Activated CD4-positive, alpha-beta memory T cell treated with anti-CD3 and anti-CD28 coated beads, Interleukin-2, amount 10 ng/mL, durations not matched to agents 7 days and 5 days (primary cell): ENCODE data around the gene SEC16A. TPM values are rescaled to one million over a fixed set of nuclear protein-coding genes. Genes with fewer than 3 reads are reported as not detected.

Experiments used
- CTCF ChIA-PET: fragments of 350-600 bp; sonication (Branson Sonifier 250); formaldehyde crosslinking; loops from one replicate; lab custom pipeline; 2021; ENCODE audit warnings: antibody characterized with exemption, inconsistent platforms; lab: Charles Lee
- POLR2A ChIA-PET: fragments of 350-600 bp; sonication (Branson Sonifier 250); formaldehyde crosslinking; loops from one replicate; lab custom pipeline; 2021; ENCODE audit warnings: antibody characterized with exemption; lab: Charles Lee
- DNase-seq: peaks from one replicate; pipeline ENCODE4 v3.0.0-alpha.2; 2020
- H3K27ac Mint-ChIP-seq: one replicate; pipeline ENCODE4 v1.8.0; 2021; ENCODE audit warnings: mild to moderate bottlenecking, mixed read lengths
- H3K27me3 Mint-ChIP-seq: one replicate; pipeline ENCODE4 v1.8.0; 2021; ENCODE audit warnings: mixed read lengths
- H3K36me3 Mint-ChIP-seq: one replicate; pipeline ENCODE4 v1.8.0; 2021; ENCODE audit warnings: low read depth, mixed read lengths
- H3K4me1 Mint-ChIP-seq: one replicate; pipeline ENCODE4 v1.8.0; 2021; ENCODE audit warnings: mixed read lengths
- H3K4me3 Mint-ChIP-seq: one replicate; pipeline ENCODE4 v1.8.0; 2021; ENCODE audit warnings: mild to moderate bottlenecking, mixed read lengths
- H3K9me3 Mint-ChIP-seq: one replicate; pipeline ENCODE4 v1.8.0; 2021; ENCODE audit warnings: mixed read lengths
- total RNA-seq, 2 experiments: library from RNA; stranded (reverse); gene quantifications; one replicate each; pipeline ENCODE4 v1.2.3, GENCODE V29; 2021

SEC16A gene, protein sequence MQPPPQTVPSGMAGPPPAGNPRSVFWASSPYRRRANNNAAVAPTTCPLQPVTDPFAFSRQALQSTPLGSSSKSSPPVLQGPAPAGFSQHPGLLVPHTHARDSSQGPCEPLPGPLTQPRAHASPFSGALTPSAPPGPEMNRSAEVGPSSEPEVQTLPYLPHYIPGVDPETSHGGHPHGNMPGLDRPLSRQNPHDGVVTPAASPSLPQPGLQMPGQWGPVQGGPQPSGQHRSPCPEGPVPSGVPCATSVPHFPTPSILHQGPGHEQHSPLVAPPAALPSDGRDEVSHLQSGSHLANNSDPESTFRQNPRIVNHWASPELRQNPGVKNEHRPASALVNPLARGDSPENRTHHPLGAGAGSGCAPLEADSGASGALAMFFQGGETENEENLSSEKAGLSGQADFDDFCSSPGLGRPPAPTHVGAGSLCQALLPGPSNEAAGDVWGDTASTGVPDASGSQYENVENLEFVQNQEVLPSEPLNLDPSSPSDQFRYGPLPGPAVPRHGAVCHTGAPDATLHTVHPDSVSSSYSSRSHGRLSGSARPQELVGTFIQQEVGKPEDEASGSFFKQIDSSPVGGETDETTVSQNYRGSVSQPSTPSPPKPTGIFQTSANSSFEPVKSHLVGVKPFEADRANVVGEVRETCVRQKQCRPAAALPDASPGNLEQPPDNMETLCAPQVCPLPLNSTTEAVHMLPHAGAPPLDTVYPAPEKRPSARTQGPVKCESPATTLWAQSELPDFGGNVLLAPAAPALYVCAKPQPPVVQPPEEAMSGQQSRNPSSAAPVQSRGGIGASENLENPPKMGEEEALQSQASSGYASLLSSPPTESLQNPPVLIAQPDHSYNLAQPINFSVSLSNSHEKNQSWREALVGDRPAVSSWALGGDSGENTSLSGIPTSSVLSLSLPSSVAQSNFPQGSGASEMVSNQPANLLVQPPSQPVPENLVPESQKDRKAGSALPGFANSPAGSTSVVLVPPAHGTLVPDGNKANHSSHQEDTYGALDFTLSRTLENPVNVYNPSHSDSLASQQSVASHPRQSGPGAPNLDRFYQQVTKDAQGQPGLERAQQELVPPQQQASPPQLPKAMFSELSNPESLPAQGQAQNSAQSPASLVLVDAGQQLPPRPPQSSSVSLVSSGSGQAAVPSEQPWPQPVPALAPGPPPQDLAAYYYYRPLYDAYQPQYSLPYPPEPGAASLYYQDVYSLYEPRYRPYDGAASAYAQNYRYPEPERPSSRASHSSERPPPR (N-terminal part only)
- 10 to 100 TPM; 56.1 to 61.0 TPM for total RNA-seq

- Mint-ChIP-seq H3K36me3 (peaks cover 11% of the 10 kb centered on the region), H3K4me3 (peak within 1 kb of the TSS; percentile 99), H3K4me1 (peaks cover 35% of the 10 kb centered on the region), H3K9me3 (no peaks in the 10 kb centered on the region), H3K27me3 (no peaks in the 10 kb centered on the region), H3K27ac (peak within 1 kb of the TSS; percentile 100)
- ChIA-PET CTCF (interaction anchor here (0.6 to 6.7 kb wide), 6 partner anchors 39 to 244 kb away, joined by 3 to 34 read pairs (median 4); no protein-coding TSS in a partner anchor), POLR2A (interaction anchor here (1.0 to 2.2 kb wide), 7 partner anchors 44 to 758 kb away, joined by 3 to 14 read pairs (median 3); no protein-coding TSS in a partner anchor)
- peak; percentile 99 for DNase-seq
These were observed at the start of gene SEC16A for GRCh38 chr9:136482793-136483588. Gene SEC16A, minus strand, starts transcription at chr9:136483040. Its CDS starts 5,425 bp downstream, at chr9:136477615.

DNA sequence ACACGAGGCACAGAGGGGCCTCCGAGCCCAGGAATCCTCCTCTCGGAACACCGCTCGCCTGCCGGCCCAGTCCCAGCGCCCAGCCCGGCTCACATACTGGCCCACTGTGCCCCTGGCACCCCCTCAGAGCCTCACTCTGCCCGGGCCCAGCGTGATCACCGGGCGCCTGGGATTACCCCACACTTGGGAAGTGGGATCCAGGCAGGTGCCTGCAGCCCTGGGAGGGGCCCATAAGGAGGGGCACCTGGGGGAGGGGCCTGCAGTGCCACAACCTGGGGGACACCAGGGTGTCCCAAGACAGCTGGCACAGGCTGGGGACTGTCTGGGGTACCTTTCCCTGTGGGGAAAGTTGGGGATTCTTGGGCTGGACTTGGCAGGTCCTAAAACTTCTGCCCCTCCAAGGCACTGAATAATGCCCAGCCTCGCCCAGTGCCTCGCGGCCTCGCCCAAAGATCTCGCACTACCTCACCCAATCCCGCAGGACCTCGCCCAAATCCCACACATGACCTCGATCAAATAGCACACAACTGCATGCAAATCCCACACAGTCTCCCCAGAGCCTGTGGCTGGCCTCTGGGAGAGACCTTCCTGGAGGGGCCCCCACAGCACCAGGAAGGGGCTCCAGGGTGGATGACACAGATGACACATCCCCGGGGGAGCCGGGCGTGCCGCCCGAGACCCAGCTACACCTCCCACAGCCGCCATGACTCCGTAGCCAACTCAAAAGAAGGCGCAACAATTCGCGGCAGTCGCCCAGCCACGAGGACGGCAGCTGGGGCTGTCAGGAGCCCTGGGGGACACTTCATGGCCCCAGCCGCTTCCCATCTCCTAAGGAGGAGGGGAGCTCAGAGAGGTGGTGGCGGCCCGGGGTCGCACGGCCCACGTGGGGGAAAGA, 49.3 kb upstream of the SEC16A start:
- H3K27me3 Mint-ChIP-seq = no peaks in the 10 kb centered on the region
- no peak for DNase-seq
- peak overlapping the region; percentile 64 for H3K27ac Mint-ChIP-seq
- H3K9me3 Mint-ChIP-seq = no peaks in the 10 kb centered on the region
- ChIA-PET POLR2A (interaction anchor here (1.0 to 2.8 kb wide), 7 partner anchors 10 to 197 kb away, joined by 3 to 32 read pairs (median 8); partner anchors contain the start of gene NOTCH1), CTCF (interaction anchor here (1.2 to 1.5 kb wide), 2 partner anchors 47 to 300 kb away, joined by 3 to 6 read pairs; no protein-coding TSS in a partner anchor)
- H3K4me3 Mint-ChIP-seq = peak overlapping the region; percentile 21
- peaks cover 10% of the 10 kb centered on the region for H3K36me3 Mint-ChIP-seq
- H3K4me1 Mint-ChIP-seq = peaks cover 44% of the 10 kb centered on the region

DNA sequence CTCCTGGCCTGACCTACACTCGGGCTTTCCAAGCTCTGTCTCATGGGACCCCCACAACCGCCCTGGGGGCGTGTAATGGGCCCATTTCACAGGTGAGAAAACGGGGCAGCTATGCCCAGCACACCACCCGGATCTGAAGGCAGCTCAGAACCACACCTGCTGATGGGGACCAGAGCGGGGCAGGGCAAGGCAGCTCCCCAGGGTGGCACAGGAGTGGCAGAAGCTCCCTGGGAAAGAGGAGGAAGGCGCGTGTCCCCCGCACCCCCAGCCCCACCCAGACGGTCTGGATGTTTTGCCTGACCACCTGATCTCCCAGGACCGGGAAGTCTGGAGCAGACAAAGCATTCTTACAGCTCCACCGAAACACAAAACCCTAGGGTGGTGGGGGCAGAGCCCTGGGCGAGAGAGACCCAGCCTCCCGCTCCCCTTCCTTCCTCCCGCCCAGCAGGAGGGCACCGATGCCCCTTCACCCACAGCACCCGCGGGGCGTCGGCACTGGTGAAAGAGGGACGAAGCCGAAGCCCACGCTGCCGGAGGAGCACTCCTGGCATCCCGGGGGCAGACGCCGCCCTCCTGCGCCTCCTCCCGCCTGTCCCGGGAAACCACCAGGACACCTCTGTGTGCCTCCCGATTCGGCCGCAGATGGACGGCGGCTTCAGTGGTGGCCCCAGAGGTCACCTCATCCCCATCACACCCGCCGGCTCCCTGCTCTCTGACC, 48.5 kb upstream of the SEC16A start:
- CTCF ChIA-PET = no interaction called here
- H3K27me3 Mint-ChIP-seq = no peaks in the 10 kb centered on the region
- peaks cover 39% of the 10 kb centered on the region for H3K4me1 Mint-ChIP-seq
- POLR2A ChIA-PET = interaction anchor here (5.3 kb wide), 1 partner anchor 8 kb away, joined by 32 read pairs; no protein-coding TSS in a partner anchor
- no peak for DNase-seq
- H3K4me3 Mint-ChIP-seq = no peak overlapping the region
- no peaks in the 10 kb centered on the region for H3K9me3 Mint-ChIP-seq
- peaks cover 9% of the 10 kb centered on the region for H3K36me3 Mint-ChIP-seq
- H3K27ac Mint-ChIP-seq = no peak overlapping the region

DNA sequence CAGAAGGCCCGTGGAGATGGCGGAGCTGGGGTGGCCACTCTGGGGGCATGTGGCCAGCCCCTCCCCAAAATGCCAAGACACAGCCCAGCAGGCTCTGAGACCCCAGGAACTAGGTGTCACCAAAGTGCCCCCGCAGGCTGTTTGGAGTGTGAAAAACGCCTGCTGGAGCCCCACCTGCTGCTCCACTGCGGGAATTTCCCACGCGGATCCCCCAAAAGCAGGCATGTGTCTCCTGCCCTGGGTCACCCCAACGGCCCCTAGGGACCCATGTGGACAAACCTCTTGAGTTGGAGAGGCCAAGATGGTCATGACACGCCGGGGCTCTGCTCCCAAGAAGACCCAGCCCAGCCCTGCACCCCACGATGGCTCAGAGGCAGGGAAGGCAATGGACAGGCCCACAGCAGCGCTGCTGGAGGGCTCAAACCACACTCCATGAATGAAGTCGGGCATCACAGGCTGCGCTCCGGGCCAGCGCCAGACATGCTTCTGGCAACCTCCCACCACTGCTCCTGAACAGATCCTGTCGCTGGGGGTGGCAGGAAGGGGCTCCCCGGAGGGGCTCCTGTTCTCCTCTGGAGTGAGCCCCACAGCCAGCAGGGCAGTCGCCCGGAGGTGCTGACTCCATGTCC, 47.7 kb upstream of the SEC16A start:
- ChIA-PET POLR2A (interaction anchor here (5.3 kb wide), 1 partner anchor 9 kb away, joined by 32 read pairs; no protein-coding TSS in a partner anchor), CTCF (no interaction called here)
- Mint-ChIP-seq H3K27me3 (no peaks in the 10 kb centered on the region), H3K36me3 (peaks cover 9% of the 10 kb centered on the region), H3K4me3 (no peak overlapping the region), H3K4me1 (peaks cover 37% of the 10 kb centered on the region), H3K27ac (no peak overlapping the region), H3K9me3 (no peaks in the 10 kb centered on the region)
- DNase-seq = no peak

DNA sequence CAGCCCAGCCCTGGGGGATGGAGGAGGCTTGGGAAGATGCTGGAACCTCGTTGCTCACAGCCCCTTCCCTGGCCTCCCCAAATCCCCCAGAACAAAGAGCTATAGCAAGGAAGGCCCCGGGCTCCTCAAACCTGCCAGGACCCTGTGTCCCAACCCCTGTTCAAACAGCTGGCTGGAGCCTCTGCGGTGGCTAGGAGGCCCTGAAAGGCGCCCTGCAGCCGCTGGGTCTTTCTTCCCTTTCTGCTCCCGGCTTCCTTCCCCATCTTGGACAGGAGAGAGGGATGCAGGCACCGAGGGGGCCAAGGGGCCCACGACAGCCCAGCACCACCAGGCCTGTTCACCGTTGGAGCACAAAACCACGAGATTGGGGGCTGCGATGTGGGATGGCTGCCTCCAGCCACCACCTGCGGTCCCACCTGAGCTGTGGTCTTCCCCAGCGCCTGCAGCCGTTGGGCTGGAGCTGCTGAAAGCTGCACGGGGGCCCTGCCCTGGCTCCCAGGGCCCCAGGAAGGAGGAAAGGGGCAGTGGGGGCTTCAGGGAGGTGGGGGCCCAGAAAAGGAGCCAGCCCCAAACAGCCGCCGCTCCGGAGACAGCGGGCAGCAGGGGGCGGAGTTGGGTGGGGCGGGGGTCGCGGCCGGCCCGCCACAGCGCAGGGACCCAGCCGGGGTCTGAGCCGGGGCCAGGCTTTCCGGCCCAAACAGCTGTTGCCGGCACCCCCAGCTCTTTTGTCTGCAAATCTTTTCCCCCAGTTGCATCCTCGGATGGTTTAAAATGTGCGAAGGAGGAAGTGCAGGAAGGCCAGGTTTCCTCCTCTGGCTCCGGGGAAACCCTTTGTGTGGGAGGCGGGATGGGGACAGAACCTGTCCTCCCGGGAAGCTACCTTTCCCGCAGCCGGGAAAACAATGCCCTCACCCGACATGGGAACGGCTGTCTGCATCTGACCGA, 46.9 kb upstream of the SEC16A start:
- ChIA-PET POLR2A (interaction anchor here (0.8 to 5.3 kb wide), 2 partner anchors 10 to 22 kb away, joined by 3 to 32 read pairs; no protein-coding TSS in a partner anchor), CTCF (no interaction called here)
- H3K4me1 Mint-ChIP-seq = peaks cover 37% of the 10 kb centered on the region

DNA sequence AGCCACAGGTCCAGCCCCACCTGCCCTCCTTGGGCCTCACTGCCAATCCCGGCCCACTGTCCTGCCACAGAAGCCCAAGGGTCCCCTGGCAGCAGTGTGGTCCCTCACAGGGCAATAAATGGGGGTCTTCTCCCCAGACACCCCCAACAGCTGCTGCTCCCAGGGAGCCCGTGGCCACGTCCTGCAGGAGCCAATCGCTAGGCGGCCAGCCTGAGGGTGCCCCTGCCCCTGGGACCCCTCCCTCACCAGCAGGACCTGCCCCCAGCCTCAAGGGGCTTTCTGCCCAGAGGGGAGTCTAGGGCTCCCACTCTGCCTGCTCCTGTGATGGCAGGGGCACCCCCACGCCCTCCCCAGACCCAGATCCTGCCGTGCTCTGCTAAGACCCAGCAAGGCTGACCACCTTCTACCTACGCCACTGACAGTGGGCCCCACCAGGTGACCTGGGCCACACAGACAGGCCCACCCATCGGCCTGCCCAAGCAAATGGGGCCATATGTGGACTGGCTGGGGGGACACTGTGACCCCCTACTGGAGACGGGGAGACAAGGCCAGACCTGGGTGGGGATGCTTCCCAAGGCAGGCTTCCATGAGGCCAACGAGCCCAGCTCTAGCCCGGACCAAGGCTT, 46.0 kb upstream of the SEC16A start:
- H3K9me3 Mint-ChIP-seq = no peaks in the 10 kb centered on the region
- CTCF ChIA-PET = no interaction called here
- no peak for DNase-seq
- H3K4me1 Mint-ChIP-seq = peaks cover 29% of the 10 kb centered on the region
- H3K36me3 Mint-ChIP-seq = peaks cover 5% of the 10 kb centered on the region
- H3K4me3 Mint-ChIP-seq = no peak overlapping the region
- POLR2A ChIA-PET = interaction anchor here (0.9 to 5.3 kb wide), 2 partner anchors 11 to 36 kb away, joined by 3 to 32 read pairs; no protein-coding TSS in a partner anchor
- H3K27ac Mint-ChIP-seq = no peak overlapping the region
- no peaks in the 10 kb centered on the region for H3K27me3 Mint-ChIP-seq

More for the DNA sequence above, 46.9 kb upstream of the SEC16A start:
- Mint-ChIP-seq H3K9me3 (no peaks in the 10 kb centered on the region), H3K36me3 (peaks cover 9% of the 10 kb centered on the region), H3K4me3 (no peak overlapping the region), H3K27me3 (no peaks in the 10 kb centered on the region), H3K27ac (no peak overlapping the region)
- no peak for DNase-seq

DNA sequence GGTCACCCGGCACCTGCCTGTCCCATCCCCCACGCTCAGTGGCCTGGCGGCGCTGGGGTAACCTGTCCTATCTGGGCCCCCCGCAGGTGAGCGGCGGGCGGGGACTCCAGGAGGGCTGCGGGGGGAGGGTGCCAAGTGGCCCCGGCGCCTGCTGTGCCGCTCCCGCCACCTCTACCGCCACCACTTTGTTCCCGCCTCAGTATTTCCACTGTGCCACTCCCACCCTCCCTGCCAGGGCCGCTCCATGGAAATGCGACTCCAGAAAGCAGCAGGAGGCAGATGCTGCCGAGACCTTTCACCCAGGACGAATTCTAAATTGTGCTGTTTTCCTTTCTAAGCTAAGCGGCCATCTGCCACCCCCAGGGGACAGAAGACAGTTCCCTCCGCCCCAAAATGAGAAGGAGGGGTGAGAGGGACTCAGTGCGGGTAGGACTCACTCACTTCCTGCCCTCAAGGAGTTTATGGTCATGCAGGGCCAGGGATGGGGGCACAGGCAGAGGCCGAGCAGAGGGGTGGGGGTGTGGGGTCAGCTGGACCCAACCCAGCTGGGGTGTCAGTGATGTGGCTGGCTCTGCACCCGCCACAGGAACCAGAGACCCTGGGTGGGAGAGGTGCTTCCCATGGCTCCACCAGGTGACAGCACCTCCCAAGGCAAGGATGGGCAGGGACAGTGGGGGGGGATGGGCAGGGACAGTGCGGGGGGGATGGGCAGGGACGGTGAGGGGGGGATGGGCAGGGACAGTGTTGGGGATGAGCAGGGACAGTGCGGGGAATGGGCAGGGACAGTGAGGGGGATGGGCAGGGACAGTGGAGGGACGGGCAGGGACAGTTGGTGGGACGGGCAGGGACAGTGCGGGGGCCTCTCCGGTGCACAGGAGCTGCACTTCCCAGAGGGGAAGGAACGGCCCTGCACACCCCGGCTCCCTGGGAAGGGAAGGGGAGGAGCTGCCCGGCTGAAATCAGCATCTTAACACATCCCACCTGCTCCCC, 45.2 kb upstream of the SEC16A start:
- peaks cover 2% of the 10 kb centered on the region for H3K36me3 Mint-ChIP-seq
- H3K27ac Mint-ChIP-seq = no peak overlapping the region
- ChIA-PET CTCF (interaction anchor here (0.9 kb wide), 1 partner anchor 11 kb away, joined by 5 read pairs; no protein-coding TSS in a partner anchor), POLR2A (interaction anchor here (0.9 to 5.3 kb wide), 2 partner anchors 12 to 36 kb away, joined by 3 to 32 read pairs; no protein-coding TSS in a partner anchor)
- no peak overlapping the region for H3K4me3 Mint-ChIP-seq
- no peak for DNase-seq
- H3K9me3 Mint-ChIP-seq = no peaks in the 10 kb centered on the region
- H3K27me3 Mint-ChIP-seq = no peaks in the 10 kb centered on the region
- peaks cover 20% of the 10 kb centered on the region for H3K4me1 Mint-ChIP-seq

DNA sequence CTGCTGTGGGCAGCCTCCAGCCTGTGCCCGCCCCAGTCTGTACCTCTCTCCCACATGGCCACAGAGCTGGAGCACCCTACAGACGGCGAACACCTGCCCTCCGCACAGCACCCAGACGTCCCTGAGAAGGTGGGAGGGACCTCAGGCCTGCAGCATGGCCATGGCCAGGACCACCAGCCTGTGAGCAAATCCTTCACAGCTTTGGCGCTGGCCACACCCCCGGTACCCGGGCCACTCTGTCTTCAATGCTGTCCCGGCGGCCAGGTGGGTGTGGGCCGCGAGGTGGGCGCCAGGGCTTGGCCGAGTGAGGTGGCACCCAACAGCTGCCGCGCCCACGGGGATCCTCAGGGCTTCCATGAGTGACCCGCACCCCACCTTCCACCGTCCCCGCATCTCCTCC, 44.3 kb upstream of the SEC16A start:
- Mint-ChIP-seq H3K9me3 (no peaks in the 10 kb centered on the region), H3K4me1 (peaks cover 12% of the 10 kb centered on the region), H3K36me3 (peaks cover 2% of the 10 kb centered on the region), H3K27me3 (no peaks in the 10 kb centered on the region), H3K4me3 (no peak overlapping the region), H3K27ac (no peak overlapping the region)
- ChIA-PET POLR2A (interaction anchor here (5.3 kb wide), 1 partner anchor 13 kb away, joined by 32 read pairs; no protein-coding TSS in a partner anchor), CTCF (no interaction called here)
- DNase-seq = no peak
